Measurements from ENCODE around the gene ADAM10.
A peak's percentile ranks its signal among the peaks of the same experiment; 100 is the strongest.
"Not testable (repeated sequence)": the region's sequence is repeated elsewhere in the genome, so short reads cannot be mapped to it uniquely, and the experiment has no call there.

ADAM10 gene

DNA sequence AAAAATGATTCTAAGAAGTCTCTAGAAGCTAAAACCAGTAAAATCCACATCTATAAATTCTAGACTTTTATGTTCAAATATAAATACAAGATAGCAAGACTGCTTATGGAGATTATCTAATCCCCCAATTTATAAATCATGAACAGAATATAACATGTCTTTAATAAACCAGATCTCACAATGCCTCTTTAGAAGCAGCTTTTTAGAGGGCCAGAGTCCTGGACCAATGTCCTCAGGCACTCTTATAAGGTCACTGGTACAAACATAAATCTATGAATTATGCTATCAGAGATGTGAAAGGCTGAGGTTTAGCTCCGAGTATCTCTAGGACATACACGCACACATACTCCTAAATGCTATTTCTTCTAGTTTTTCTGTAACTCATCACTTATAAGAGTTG lies 78.3 kb downstream of the ADAM10 start:
- no peak for DNase-seq (ENCODE audit: low read depth in 2 of 2)

GRCh38 chr15:58669108-58669507 lies 80.4 kb downstream of the ADAM10 start:
- DNase-seq (ENCODE audit: low read depth in 2 of 2), result no peak

GRCh38 chr15:58666957-58667356 lies 82.5 kb downstream of the ADAM10 start:
- DNase-seq (ENCODE audit: low read depth in 2 of 2), result no peak

- DNase-seq (ENCODE audit: low read depth in 2 of 2), result no peak
Measured at GRCh38 chr15:58665672-58666071, 83.8 kb downstream of the ADAM10 start.

GRCh38 chr15:58650102-58650501 lies 99.4 kb downstream of the ADAM10 start:
- DNase-seq (ENCODE audit: low read depth in 2 of 2), result no peak

DNA sequence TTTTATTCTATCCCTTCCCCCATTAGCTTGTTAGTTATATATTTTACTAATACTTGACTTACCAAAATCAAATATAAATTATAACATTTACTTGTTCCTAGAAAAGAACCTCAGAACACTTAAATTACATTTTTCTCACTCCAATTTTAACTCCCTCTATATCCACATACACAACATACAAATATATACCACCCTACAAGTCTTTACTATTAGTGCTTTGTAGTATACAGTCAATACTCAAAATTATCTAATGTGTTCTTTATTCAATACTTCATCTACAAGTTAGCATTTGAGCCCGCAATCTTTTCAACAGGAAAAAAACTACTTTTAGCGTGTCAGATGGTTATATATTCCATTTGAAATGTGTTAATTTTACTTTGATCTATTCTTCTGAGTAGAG lies 100.3 kb downstream of the ADAM10 start:
- no peak for DNase-seq (ENCODE audit: low read depth in 2 of 2)

DNA sequence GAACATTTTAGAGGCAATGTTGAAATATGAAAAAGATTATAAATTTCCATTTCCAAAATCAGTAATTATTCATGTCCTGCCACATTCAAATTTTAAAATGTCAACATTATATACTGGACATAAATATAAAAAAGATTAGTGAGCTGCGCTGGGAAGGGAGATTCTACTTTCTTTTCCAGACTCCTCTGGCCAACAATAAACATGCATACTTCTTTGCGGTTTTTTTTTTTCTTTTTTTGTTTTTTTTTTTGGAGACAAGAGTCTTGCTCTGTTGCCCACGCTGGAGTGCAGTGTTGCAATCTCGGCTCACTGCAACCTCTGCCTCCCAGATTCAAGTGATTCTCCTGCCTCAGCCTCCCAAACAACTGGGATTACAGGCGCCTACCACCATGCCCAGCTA lies 105.5 kb downstream of the ADAM10 start:
- DNase-seq (ENCODE audit: low read depth in 2 of 2), result no peak

GRCh38 chr15:58641660-58642059 lies 107.8 kb downstream of the ADAM10 start:
- no peak for DNase-seq (ENCODE audit: low read depth in 2 of 2)

DNA sequence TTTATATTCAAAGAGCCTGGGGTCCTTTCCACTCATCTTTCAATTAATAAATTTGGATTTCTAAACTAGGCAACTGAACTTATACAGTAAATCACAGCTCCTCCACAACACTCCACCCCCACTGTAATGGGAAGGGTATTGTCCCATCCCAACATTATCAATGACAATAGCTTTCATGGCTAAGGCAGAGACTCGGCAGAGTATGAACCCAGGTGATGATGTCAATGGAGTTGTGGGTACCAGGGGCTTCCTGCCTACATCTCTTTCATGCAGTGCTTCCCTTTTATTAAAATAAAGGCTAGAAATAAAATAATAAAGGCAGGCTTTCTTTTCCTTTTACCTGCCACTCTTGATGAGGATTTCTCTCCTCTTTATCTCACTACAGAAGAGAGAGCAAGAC lies 109.5 kb downstream of the ADAM10 start:
- no peak for DNase-seq (ENCODE audit: low read depth in 2 of 2)

DNA sequence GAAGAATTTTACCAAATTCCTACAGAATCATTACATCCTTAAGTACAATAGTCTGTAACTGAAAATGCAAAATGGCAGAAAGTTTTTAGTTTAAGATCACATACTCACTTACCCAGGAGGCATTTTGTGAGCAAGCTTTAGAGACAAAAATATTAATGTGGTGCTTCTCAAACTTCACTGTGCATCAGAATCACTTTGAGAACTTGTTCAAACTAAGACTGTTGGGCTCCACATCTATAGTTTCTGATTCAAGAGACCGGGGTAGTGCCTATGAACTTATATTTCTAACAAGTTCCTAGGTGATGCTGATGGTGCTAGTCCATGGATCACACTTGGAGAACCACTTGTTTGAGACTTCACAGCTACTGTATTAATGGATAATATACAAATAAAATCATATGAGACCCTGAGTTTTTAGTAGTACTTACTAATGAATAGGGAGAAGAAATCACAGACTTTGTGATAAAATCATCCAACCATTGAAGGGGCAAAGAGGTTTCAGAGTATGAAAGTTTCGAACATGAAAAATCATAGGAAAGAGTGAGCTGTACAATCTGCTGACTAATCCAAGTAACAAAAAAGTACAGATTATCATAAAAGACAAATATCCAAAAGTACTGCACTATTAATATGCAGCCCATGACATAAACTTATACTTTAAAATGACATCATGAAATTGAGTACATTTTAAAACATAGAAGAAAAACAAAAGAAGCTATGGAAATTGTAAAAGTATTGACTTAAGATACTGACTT lies 110.3 kb downstream of the ADAM10 start:
- DNase-seq (ENCODE audit: low read depth in 2 of 2), result no peak

DNA sequence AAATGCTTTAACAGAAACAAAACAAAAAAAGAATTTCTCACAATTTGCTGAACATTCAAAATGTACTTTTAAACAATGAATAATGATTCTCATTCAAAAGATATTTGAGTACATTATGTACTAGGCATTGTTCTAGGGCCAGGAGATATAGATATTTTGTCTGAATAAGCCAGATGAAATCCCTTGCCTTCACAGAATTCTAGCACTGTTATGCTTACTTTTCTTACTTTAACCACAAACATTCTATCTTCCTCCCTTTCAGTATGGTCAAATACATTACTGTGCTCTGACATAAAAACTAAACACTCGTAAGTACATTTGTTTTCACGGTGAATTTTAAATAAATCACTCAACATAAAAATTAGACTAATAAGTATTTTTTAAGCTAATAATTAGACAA lies 116.7 kb downstream of the ADAM10 start:
- DNase-seq (ENCODE audit: low read depth in 2 of 2), result no peak

DNA sequence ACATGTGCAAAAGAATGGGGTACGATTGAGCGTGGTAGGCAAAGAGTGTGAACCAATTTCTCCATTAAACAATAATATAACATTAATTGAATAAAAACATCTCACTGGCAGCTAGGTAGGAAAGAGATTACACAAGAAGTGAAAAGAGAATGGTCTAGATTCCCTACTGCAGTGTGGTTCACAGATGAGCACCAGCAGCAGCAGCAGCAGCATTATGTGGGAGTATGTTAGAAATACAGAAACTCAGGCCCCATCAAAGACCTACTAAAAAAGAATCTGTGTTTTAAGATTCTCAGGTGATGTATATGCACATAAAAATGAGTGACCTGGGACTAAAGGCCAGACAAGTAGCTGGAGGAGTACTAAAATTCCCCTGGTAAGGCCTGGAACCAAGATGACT lies 118.2 kb downstream of the ADAM10 start:
- DNase-seq (ENCODE audit: low read depth in 2 of 2), result no peak

GRCh38 chr15:58629625-58630024 lies 119.9 kb downstream of the ADAM10 start:
- DNase-seq (ENCODE audit: low read depth in 2 of 2), result no peak

DNA sequence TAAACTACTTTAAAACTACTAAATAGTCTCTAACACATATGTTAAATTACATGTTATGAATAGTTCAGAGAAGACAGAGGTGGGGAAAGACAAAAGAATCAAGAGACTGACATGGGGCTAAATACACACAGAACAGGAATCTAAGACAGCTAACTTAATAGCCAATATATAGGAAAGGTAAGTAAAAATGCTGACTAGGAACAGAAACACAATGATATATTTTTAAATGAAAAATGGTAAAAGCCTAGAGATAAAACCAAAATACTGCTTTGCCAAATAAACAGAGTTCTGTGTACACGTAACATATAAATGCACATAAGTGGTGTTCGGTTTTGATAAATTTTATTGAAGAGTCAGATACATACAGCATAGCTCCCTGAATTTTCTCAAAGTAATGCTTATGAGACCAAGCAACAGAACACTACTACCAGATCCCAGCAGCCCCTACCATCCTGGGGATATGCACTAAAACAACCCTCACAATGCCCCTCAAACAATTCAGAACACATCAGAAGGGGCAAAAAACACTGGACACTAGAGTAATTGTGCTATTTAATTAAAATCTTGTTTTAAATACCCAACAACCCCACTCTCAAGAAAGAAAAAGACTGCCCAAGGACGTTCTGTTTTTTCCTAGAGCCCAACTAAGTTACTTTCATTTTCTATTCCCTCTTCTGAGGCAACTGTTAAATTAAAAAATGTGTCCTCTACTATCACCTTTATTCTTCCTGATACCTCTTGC lies 121.1 kb downstream of the ADAM10 start:
- no peak for DNase-seq (ENCODE audit: low read depth in 2 of 2)

- no peak for DNase-seq (ENCODE audit: low read depth in 2 of 2)
Measured at GRCh38 chr15:58627701-58628100, 121.8 kb downstream of the ADAM10 start.

- DNase-seq (ENCODE audit: low read depth in 2 of 2), result no peak
Measured at GRCh38 chr15:58627046-58627445, 122.5 kb downstream of the ADAM10 start.

- DNase-seq (ENCODE audit: low read depth in 2 of 2), result no peak
Measured at GRCh38 chr15:58626378-58626777, 123.1 kb downstream of the ADAM10 start.

GRCh38 chr15:58622877-58623276 lies 126.6 kb downstream of the ADAM10 start:
- DNase-seq (ENCODE audit: low read depth in 2 of 2), result no peak

GRCh38 chr15:58620268-58620667 lies 129.2 kb downstream of the ADAM10 start:
- DNase-seq (ENCODE audit: low read depth in 2 of 2), result not testable (repeated sequence)

DNA sequence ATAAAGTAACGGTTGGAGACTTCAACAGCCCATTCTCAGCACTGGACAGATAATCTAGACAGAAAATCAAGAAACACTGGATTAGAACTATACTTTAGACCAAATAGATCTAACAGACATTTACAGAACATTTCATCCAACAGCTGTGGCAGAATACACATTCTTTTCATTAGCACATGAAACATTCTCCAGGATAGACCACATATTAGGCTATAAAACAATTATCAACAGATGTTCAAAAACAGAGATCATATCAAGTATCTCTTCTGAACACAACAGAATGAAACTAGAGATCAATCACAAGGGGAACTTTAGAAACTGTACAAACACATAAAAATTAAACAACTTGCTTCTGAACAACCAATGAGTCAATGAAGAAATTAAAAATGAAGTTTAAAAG lies 133.3 kb downstream of the ADAM10 start:
- peak; percentile 24 to 26 for DNase-seq (ENCODE audit: low read depth in 2 of 2)

DNA sequence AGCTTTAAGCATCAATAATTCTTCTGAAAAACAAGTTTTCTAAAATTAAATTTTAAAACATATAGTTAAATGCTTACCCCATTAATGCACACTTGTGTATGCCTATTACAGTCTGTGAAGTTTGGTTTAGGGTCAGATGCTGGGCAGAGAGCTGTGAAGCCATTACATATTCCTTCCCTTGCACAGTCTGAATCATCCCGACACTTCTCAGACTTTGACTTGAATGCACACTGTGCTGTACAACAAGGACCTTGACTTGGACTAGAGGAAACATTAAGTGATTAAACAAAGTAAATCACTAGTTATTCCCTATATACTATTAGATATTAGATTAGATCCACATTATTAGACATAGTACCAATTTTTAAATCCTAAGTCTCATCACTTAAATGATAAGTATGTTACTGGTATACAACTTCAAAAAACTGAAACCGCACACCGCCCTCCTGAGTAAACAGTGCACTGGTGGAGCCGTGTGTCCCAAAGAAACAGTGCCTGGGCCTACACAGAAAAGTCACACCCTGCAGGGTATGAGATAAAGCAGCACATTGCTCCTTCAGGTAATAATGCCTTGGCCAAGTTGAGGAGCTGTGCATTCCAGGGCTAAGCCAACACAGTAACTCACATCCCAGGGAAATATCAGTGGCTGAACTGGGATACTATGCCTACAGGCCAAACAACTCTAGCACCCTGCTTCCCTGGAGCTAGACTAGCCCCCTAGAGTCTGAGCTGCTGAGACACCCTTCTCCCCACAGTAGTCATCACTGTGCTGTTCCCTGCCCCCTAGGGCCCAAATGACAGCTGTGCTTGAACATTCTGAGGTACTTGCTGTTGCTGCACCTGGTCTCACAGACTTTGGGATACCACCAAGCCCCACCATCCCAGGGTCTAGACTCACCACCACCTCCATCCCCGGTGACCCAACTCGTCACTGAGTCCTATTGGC lies 137.5 kb downstream of the ADAM10 start:
- no peak for DNase-seq (ENCODE audit: low read depth in 2 of 2)

DNA sequence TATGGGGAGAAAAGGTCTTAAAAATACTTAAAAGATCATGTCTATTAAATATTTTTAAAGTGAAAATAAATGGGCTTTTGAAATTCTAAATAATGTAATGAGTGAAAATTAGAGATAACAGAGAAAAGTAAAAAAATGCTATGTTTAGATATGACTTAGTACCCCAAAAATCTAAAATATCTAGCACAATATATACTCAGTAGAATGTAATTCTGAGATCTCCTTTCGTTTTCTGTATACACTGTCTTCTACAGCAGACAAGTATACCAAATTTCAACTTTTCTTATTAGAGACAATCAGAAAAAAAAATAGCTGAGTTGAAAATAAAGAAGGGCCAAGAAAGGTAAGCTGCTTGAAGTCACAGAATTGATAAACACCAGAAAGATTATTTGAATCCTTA lies 140.8 kb downstream of the ADAM10 start:
- DNase-seq (ENCODE audit: low read depth in 2 of 2), result peak in 1 of 2 experiments; percentile 3

Data from fibroblast of skin of left quadriceps (primary cell).